GM20000 (cell line): Measurements from ENCODE around the gene TMEFF1.

ENCODE experiments used
- DNase-seq: peaks from one replicate; pipeline ENCODE4 v3.0.0; 2012; ENCODE audit warnings: low spot score
- CTCF ChIP-seq: IDR thresholded peaks from 2 replicates; pipeline ENCODE4 v1.5.1; 2012; ENCODE audit warnings: mild to moderate bottlenecking, control low read depth; ENCODE audit errors: extremely low read depth, missing control alignments

TMEFF1 gene

GRCh38 chr9:100452894-100453293 is 20.1 kb upstream of the TMEFF1 start:
- TF ChIP-seq CTCF: no peak
- DNase-seq: no peak

- no peak for TF ChIP-seq CTCF
- no peak for DNase-seq
Observed at GRCh38 chr9:100455470-100455869, 17.5 kb upstream of the TMEFF1 start.

- no peak for TF ChIP-seq CTCF
- no peak for DNase-seq
Observed at GRCh38 chr9:100457517-100457916, 15.4 kb upstream of the TMEFF1 start.

- no peak for DNase-seq
- TF ChIP-seq CTCF: no peak
Observed at GRCh38 chr9:100459963-100460362, 13.0 kb upstream of the TMEFF1 start.

- no peak for TF ChIP-seq CTCF
- no peak for DNase-seq
Observed at GRCh38 chr9:100465274-100465673, 7.7 kb upstream of the TMEFF1 start.

- no peak for DNase-seq
- no peak for TF ChIP-seq CTCF
Observed at GRCh38 chr9:100465761-100466160, 7.2 kb upstream of the TMEFF1 start.

GRCh38 chr9:100466171-100466828 is 6.6 kb upstream of the TMEFF1 start:
- no peak for TF ChIP-seq CTCF
- DNase-seq: no peak
